Stromal cell of bone marrow (primary cell): Measurements from ENCODE around the gene FGF18.
"Not testable (repeated sequence)": the region's sequence is repeated elsewhere in the genome, so short reads cannot be mapped to it uniquely, and the experiment has no call there.

Experiments used
- DNase-seq: peaks from one replicate; pipeline ENCODE4 v3.0.0-alpha.2; 2012; ENCODE audit warnings: low read depth

FGF18 gene

GRCh38 chr5:171497494-171497893 lies 78.0 kb downstream of the FGF18 start:
- not testable (repeated sequence) for DNase-seq

- no peak for DNase-seq
Measured at GRCh38 chr5:171498166-171498565, 78.7 kb downstream of the FGF18 start.

GRCh38 chr5:171499611-171500010 lies 80.2 kb downstream of the FGF18 start:
- no peak for DNase-seq

- DNase-seq, result no peak
Measured at GRCh38 chr5:171505473-171506043, 86.1 kb downstream of the FGF18 start.

GRCh38 chr5:171506951-171507350 lies 87.5 kb downstream of the FGF18 start:
- DNase-seq, result no peak
